ENCODE measurements around the gene DDX11.
"Not testable (repeated sequence)": the region's sequence is repeated elsewhere in the genome, so short reads cannot be mapped to it uniquely, and the experiment has no call there.

The DDX11 gene

GRCh38 chr12:31066196-31066595 lies 7.5 kb upstream of the DDX11 start:
- DNase-seq = not testable (repeated sequence)

DNA sequence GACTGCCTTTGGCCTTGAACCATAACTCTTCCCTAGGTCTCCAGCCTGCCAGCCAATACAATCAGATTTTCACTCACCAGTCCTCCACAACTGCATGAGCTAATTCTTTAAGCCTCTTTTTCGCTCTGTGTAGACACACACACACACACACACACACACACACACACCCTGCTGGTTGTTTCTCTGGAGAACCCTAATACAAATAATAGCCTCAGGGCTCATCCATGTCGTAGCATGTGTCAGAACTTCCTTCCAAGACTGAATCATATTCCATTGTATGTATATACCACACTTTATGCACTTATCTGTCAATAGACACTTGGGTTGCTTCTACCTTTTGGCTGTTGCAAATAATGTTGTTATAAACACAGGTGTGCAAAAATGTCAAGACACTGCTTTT lies 6.0 kb upstream of the DDX11 start:
- not testable (repeated sequence) for DNase-seq

DNA sequence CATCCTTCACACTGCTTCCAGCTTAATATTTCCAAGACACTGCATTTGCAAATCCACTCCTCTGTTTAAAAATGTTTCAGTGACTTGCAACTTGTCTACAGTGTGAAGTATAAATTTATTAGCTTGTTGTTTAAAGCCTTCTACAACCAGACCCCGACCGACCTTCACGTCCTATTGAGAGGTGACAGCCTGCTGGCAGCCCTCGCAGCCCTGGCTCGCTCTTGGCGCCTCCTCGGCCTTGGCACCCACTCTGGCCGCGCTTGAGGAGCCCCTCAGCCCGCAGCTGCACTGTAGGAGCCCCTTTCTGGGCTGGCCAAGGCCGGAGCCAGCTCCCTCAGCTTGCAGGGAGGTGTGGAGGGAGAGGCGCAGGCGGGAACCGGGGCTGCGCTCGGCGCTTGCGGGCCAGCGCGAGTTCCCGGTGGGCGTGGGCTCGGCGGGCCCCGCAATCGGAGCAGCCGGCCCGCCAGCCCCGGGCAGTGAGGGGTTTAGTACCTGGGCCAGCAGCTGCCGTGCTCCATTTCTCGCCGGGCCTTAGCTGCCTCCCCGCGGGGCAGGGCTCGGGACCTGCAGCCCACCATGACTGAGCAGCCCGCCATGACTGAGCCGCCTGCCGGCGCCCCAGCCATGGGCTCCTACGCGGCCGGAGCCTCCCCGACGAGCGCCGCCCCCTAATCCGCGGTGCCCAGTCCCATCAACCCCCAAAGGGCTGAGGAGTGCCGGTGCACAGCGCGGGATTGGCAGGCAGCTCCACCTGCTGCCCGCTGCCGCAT lies 2.5 kb upstream of the DDX11 start:
- not testable (repeated sequence) for DNase-seq

- DNase-seq = not testable (repeated sequence)
Measured at GRCh38 chr12:31072962-31073361, 698 bp upstream of the DDX11 start.

- DNase-seq = not testable (repeated sequence)
Measured at GRCh38 chr12:31074333-31074874, 744 bp downstream of the DDX11 start.

DNA sequence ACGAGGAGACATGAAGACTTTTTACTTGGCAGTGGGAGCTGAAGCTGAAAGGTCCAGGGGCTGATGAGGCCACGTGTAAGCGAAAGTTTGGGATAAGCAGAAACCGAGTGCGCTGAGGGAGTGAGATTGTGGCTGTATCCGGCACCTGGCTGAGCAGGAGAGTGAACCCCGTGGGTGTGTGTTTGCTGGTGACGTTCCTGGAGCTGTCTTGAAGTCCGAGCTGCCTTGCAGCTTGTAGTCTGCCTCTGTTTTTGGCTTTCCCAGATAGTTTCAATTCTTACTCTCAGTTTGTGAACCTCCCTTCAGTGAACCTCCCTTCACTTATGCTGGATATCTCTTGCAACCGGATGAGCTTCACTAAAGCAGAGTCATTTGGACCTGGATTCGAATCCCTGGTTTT lies 2.5 kb downstream of the DDX11 start:
- not testable (repeated sequence) for DNase-seq

GRCh38 chr12:31077095-31077494 lies 3.4 kb downstream of the DDX11 start:
- DNase-seq = not testable (repeated sequence)

DNA sequence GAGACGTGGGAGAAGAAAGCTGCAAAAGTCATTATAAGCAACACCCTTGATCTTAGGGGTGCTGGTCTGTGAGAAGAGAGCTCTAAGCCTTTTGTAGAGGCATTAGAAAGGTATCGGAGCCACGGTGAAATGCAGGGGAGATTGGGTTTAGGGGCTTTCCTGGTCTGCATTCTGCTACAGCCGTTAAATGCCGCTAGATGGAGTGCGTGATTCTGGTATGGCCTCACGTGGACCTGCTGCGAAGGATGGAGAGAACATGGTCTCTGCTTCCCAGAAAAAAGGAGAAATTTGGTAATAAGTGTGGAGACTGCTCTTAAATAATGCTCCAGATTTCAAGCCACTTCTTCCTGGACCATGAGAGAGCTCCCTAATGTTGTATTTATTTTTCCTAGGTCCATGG lies 4.3 kb downstream of the DDX11 start:
- not testable (repeated sequence) for DNase-seq

DNA sequence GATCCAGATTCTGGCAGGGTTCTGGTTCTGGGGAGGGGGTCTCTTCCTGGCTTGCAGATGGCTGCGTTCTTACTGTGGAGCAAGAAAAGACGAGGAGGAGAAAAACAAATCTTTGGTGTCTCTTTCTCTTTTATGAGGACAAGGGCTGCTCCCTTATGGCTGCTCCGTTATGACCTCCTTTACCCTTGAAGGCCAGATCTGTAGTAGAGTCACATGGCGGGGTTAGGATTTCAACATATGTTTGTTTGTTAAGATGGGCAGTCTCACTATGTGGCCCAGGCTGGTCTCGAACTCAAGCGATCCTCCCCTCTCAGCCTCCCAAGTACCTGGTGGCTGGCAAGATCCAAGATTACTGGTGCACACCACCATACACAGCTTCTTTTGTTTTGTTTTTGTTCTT lies 5.8 kb downstream of the DDX11 start:
- DNase-seq = not testable (repeated sequence)

DNA sequence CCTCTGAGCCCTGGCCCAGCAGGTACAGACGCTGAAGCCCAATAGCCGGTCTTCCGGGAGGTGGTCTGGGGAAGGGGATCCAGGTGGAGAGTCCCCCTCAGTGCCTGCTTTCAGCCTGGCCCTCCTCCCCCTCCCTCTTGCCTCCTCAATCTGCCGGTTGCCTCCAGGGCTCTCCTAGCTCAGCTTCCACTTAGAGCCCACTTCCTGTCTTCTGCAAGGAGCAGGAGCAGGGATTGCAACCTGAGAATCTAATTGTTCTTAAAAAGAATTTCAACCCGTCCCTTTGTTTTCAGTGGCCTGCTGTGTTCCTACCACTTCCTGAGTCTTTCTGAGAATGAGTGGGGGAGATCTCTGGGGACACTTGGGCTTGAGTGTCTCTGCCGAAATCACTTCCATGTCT lies 6.6 kb downstream of the DDX11 start:
- not testable (repeated sequence) for DNase-seq

DNA sequence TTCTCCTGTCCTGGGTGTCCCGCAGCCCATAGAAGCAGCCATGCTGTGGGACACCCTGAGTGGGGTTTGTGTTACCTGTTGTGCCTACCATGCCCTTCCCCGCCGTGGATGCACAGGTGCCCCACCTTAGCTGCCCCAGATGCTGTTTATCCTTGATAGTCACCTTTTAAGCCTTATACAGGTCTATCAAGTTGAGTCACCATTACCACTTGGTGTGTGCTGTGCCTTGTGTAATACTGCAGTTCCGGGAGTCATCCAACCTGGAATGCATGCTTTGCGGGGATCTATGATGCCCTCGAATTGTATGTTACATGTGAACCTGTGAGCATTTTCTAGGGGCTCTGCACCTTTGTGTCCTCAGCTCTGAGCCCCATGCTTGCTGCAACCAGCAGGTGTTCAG lies 7.6 kb downstream of the DDX11 start:
- DNase-seq = not testable (repeated sequence)

GRCh38 chr12:31084241-31084640 lies 10.6 kb downstream of the DDX11 start:
- DNase-seq = not testable (repeated sequence)

DNA sequence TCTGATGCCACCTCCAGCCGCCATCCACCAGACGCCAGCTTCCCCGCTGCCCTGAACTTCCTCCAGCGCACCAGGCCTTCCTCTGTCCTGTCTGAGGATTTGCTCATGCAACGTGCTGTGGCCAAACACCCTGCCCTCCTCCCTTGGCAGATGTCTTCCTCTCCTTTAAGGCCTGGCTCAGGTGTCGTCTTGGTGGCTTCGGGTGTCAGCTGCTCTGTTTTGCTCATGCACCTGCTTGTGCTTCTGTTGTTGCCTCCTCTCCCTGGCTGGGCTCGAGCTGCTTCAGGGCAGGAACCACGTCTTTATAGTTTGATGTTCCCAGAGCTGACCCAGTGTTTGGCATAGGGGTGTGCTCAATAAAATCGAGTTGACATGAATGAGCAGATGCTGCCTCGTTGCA lies 12.4 kb downstream of the DDX11 start:
- DNase-seq = not testable (repeated sequence)

DNA sequence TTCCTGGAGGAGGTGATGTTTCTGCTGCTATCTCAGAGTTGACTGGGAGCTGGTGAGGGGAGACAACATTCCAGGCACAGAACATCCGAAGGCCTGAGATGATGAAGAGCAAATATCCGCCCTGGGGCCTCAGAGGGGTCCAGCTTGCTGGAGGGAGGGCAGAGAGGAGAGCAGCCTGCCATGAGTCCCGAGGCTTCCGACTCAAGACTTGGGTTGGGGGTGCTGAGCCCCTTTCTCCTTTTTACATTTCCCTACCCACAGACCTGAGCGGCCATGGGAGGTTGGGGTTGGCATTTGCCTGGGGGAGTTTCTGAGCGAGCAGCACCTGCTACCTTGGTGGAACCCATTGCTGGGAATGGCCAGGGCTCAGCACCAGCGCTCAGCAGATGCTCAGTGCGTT lies 13.8 kb downstream of the DDX11 start:
- not testable (repeated sequence) for DNase-seq

DNA sequence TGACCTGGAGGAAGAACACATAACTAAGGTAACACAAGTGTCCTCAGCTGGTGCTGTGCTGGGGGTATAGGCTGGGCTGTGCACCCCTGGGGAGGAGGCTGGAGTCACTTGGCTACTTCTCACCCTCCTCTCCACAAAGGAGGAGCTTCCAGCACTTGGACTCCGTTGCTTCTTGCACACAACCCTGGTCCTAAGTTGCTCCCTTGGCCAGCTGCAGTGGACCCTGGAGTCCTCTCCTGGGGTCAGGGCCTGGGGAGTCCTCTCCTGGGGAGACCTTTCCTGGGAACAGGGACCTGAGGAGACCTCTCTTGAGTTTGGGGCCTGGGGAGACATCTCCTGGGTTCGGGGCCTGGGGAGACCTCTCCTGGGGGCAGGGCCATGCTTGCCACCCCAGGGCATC lies 14.3 kb downstream of the DDX11 start:
- DNase-seq = not testable (repeated sequence)

GRCh38 chr12:31089072-31089471 lies 15.4 kb downstream of the DDX11 start:
- no peak for DNase-seq

- not testable (repeated sequence) for DNase-seq
Measured at GRCh38 chr12:31091629-31092028, 18.0 kb downstream of the DDX11 start.

DNA sequence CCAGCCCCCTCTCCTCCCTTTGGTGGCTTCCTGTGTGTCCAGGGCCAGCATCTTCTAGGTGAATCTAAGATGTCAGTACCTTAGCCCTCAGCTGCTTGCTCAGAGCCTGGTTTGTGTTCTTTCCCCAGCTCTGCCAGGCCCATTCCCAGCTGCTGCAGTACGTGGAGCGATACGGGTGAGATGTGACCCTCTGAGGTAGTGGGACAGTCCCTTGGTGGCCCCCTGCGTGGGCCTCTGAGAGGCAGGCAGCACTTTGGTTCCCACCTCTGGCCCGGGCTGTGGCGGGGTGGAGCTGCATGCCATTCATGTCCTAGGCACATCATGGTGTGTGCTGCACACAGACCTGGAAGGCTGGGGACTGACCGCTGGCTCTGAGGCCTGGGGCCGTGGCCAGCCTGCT lies 19.1 kb downstream of the DDX11 start:
- DNase-seq = not testable (repeated sequence)

DNA sequence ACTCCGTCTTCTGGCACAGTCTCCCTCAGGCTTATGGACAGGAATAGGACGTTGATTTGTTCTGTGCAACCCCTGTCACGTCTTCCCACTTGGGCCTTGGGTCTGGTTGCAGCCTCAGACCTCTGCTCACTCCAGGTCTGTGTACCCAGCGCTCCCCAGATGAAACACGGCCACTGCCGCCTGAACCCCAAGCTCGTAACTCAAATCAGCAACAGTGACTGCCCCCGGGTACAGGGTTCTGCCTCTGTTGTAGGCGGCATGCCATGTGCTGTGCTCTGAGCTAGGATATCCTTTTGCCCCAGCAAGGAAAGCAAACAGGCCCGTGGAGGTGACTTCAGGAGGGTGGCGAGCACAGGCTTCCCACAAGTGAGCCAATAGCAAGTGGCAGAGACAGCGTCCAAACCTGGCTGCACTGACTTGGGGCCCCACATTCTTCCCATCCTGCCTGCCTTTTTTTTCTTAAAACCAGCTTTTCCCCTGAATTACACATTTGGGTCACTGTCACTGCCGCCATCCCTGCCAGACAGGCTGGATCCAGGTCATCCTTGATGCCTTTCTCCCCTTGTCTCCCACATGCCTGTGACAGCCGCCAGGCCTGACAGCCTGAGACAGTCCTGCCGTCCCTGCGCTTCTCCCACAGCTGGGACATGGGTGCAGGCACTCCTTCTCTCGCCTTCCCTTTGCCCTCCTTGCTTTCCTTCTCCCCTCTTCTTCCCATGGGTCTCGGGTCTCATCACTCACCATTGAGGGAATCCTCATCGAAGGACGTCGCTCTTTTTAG lies 21.6 kb downstream of the DDX11 start:
- DNase-seq = not testable (repeated sequence)

DNA sequence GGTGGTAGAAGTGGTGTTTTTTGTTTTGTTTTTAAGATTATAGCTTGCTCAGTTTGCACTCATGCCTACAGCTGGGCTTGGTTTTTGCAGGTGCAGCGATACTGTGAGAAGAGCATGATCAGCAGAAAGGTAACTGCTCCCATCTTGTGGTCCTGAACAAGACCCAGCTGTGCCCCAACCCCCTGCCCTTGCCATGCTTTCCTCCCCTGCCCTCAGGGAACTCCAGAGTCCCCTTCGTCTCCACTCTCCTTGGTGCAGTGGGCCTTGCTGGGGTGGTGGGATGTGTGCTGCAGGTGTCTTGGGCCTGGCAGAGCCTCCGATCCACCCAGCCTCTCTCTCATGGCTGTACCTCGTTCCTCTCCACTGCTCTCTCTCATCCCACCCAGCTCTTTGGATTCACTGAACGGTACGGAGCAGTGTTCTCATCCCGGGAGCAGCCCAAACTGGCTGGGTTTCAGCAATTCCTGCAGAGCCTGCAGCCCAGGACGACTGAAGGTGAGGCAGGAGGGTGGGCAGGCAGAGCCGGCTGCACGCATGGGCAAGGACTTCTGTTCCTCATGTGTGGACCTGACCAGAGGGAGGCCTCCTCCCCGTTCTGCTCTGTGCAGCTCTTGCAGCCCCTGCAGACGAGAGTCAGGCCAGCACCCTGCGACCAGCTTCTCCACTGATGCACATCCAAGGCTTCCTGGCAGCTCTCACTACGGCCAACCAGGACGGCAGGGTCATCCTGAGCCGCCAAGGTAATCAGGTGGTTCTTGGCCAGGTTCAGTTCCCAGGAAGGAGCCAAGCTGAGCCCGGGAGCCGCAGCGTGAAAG lies 22.8 kb downstream of the DDX11 start:
- DNase-seq = not testable (repeated sequence)

DNA sequence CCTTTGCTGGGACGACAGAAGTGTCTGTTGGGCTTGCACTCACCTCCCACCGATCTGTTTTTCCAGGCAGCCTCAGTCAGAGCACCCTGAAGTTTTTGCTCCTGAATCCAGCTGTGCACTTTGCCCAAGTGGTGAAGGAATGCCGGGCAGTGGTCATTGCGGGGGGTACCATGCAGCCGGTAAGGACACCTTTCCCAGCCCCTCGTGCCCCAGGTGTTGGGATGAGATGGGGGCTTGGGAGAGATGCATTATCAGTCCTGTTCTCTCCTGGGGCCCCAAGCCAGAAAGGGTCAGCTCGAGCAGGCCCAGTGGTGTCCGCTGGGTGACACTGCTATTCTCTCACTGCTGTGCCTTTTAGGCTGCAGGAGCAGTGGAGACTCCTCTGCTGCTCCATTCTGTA lies 24.2 kb downstream of the DDX11 start:
- not testable (repeated sequence) for DNase-seq

DNA sequence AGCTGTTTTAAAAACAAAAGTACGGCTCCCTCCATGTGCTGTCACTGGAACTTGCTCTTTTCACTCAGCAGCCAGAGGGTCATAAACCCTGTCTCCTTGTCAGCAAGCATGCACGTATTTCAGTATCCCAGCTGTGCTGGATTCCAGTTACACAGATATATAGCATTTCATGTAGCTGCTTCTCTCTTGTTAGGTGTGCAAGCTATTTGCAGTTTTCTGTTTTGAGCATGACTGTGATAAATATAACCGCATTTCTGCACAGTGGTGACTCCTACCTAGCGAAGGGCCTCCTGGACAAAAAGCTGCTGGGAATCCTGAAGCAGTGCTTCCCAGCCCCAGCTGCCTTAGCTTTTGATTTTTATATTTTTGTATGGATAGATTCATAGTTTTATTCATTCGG lies 24.7 kb downstream of the DDX11 start:
- not testable (repeated sequence) for DNase-seq
